Measurements from ENCODE around the gene RCAN3. TPM values are rescaled to one million over a fixed set of nuclear protein-coding genes. Genes with fewer than 3 reads are reported as not detected.

The RCAN3 gene
- total and polyA plus RNA-seq, 9 of the 15 experiments (the other 6 are each of a cell fraction or from before 2014, with no cell fraction given), result 0.10 to 1.4 (median 0.43) TPM

DNA sequence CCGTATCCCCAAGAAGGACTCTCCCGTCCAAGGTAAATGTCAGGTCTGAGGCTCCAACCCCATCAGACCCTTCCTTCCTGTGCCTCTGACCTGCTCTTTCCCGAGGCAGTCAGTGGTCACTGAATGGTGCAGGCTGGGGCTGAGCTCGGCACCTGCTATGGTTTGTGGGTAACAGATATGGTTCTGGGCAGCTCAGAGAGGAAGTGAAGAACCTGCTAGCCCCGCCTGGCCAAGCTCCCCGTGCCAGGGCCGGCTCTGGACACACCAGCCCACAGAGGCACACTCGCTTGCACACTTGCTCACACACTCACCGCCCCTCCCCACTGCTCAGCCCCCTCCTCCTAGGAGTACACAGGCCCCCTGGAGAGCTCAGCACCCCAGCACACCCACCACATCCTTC is 69.7 kb downstream of the RCAN3 start:
- no peaks in the 10 kb centered on the region for H3K9me3 ChIP-seq (replicated peaks; ENCODE audit: control insufficient read depth, insufficient read depth, low read depth, low read length)
- H3K9ac ChIP-seq (ENCODE audit: insufficient read depth in 1 of 2, low read depth in 2 of 2, low read length in 2 of 2), result peak overlapping the region in 1 of 2 experiments; percentile 4; a peak in 1 of 4 replicates
- WGBS (ENCODE audit: insufficient coverage, low coverage, missing lambda C conversion rate), result 2% methylated on average over 9 of the region's 9 CpGs
- ATAC-seq (peak; percentile 43; the same call in 2 of the 3 replicates), DNase-seq (ENCODE audit: extremely low read depth in 1 of 4, low spot score in 3 of 4) (no peak), FAIRE-seq (peak; percentile 42)
- peaks cover 0 to 5% of the 10 kb centered on the region in 2 experiments; a peak in 1 of 5 replicates for H3K4me1 ChIP-seq (replicated peaks in 1 of 2; ENCODE audit: control insufficient read depth in 2 of 2, insufficient read depth in 2 of 2, low read length in 2 of 2)
- BruUV-seq (replicated peaks), result no TSS peak
- in situ Hi-C loops (cut with MboI) (no loop called here), intact Hi-C loops (cut with micrococcal nuclease) (no loop called here)
- H3K79me2 ChIP-seq (ENCODE audit: control insufficient read depth, insufficient read depth, low read length), result no peaks in the 10 kb centered on the region
- H3K9me1 ChIP-seq (ENCODE audit: control insufficient read depth, insufficient read depth, low read length), result no peaks in the 10 kb centered on the region
- no peak overlapping the region for H3K27ac ChIP-seq (ENCODE audit: extremely low read depth, low read depth, low read length)
- H3K4me2 ChIP-seq (ENCODE audit: insufficient read depth, low read length), result no peak overlapping the region
- ChIA-PET CTCF (ENCODE audit: low intra/inter-chr PET ratio) (no interaction called here), POLR2A (interaction anchor here (0.6 to 1.2 kb wide), 2 partner anchors 14 to 91 kb away, joined by 3 to 4 read pairs; no protein-coding TSS in a partner anchor)
- peaks cover 32 to 76% of the 10 kb centered on the region in 2 experiments for H3K27me3 ChIP-seq (ENCODE audit: control insufficient read depth in 2 of 2, insufficient read depth in 2 of 2, low read length in 2 of 2)
- H3K36me3 ChIP-seq (ENCODE audit: control insufficient read depth, insufficient read depth, low read length), result no peaks in the 10 kb centered on the region
- no peaks in the 10 kb centered on the region for H4K20me1 ChIP-seq (replicated peaks; ENCODE audit: control insufficient read depth, insufficient read depth, low read length)
- H2AFZ ChIP-seq (ENCODE audit: low read depth, low read length), result no peak overlapping the region
- peak; percentile 43; the same call in 1 of the 2 replicates for TF ChIP-seq SPI1 (IDR thresholded peaks at IDR 0.05; ENCODE audit: borderline replicate concordance, low read depth, low read length)
- no peak for TF ChIP-seq RUNX1 (IDR thresholded peaks at IDR 0.05; ENCODE audit: low read depth)
- H3K4me3 ChIP-seq, result no peak overlapping the region

DNA sequence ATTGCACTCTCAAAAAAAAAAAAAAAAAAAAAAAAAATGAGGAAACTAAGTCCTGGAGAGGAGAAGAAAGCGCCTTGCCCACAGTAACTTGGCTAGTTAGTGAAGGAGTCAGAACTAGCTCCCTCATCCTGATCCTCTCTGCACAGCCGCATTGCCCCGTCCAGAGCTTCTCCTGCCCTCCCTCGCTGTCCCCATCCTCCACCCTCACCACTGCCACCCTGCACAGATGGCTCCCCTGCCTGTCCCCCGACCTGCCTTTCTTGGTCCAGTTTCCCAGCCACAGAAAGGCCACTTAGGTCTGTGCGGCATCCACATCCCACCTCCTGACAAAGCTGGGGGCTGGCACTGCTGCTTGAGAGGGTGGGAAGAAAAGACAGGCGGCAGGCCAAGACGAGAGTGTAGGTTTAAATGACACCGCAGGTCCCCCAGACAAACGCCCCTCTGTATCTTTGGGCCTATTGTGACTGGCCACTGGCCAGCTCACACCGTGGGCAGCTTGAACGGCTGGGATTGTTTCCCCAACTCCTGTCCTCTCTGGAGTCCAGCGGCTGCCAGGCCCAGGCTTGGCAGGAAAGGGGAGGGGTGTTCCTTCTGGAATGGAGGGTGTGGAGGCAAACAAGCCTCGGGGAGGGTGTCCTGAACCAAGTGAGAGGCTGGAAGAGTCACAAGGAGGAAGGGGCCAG is 73.4 kb downstream of the RCAN3 start:
- Histone ChIP-seq H3K9me1 (ENCODE audit: control insufficient read depth, insufficient read depth, low read length) (no peaks in the 10 kb centered on the region), H2AFZ (ENCODE audit: low read depth, low read length) (no peak overlapping the region), H3K9me3 (replicated peaks; ENCODE audit: control insufficient read depth, insufficient read depth, low read depth, low read length) (no peaks in the 10 kb centered on the region), H3K79me2 (ENCODE audit: control insufficient read depth, insufficient read depth, low read length) (no peaks in the 10 kb centered on the region), H3K36me3 (ENCODE audit: control insufficient read depth, insufficient read depth, low read length) (no peaks in the 10 kb centered on the region), H3K4me1 (replicated peaks in 1 of 2; ENCODE audit: control insufficient read depth in 2 of 2, insufficient read depth in 2 of 2, low read length in 2 of 2) (peaks cover 0 to 5% of the 10 kb centered on the region in 2 experiments; a peak in 1 of 5 replicates), H3K27me3 (ENCODE audit: control insufficient read depth in 2 of 2, insufficient read depth in 2 of 2, low read length in 2 of 2) (peaks cover 34 to 88% of the 10 kb centered on the region in 2 experiments), H4K20me1 (replicated peaks; ENCODE audit: control insufficient read depth, insufficient read depth, low read length) (no peaks in the 10 kb centered on the region), H3K4me3 (no peak overlapping the region), H3K27ac (ENCODE audit: extremely low read depth, low read depth, low read length) (no peak overlapping the region), H3K4me2 (ENCODE audit: insufficient read depth, low read length) (no peak overlapping the region), H3K9ac (ENCODE audit: insufficient read depth in 1 of 2, low read depth in 2 of 2, low read length in 2 of 2) (no peak overlapping the region)
- DNase-seq (ENCODE audit: extremely low read depth in 1 of 4, low spot score in 3 of 4) (no peak), FAIRE-seq (no peak), ATAC-seq (no peak)
- no peak for TF ChIP-seq ZNF586 (CRISPR knock-in tag; conservative IDR thresholded peaks at IDR 0.05)
- TF ChIP-seq EZH2 (IDR thresholded peaks at IDR 0.05; ENCODE audit: borderline replicate concordance, low read depth, low read length), result 0 out of 2 replicates have a peak, but pooled peaks have one; percentile 72
- BruUV-seq (replicated peaks), result no TSS peak
- ChIA-PET POLR2A (interaction anchor here (0.7 to 1.0 kb wide), 3 partner anchors 19 to 63 kb away, joined by 3 to 4 read pairs (median 3); no protein-coding TSS in a partner anchor), CTCF (ENCODE audit: low intra/inter-chr PET ratio) (no interaction called here)
- 5% methylated on average over 14 of the region's 14 CpGs for WGBS (ENCODE audit: insufficient coverage, low coverage, missing lambda C conversion rate)
- intact Hi-C loops (cut with micrococcal nuclease), result no loop called here
- in situ Hi-C loops (cut with MboI), result no loop called here

Measured in K562 (cell line).